C1 segment of cervical spinal cord (tissue), 14 donors: ENCODE measurements around the gene DNASE1L3.
"Not testable (repeated sequence)": the region's sequence is repeated elsewhere in the genome, so short reads cannot be mapped to it uniquely, and the experiment has no call there.

Experiments
- DNase-seq, 14 donors: peaks; one replicate each; lab custom pipeline; 2025; lab: John Stamatoyannopoulos, UW

DNASE1L3 gene

GRCh38 chr3:58236527-58237237 is 25.9 kb upstream of the DNASE1L3 start:
- DNase-seq, result peak in 2 of 14 donors; percentile 38 to 50

GRCh38 chr3:58235970-58236369 is 25.2 kb upstream of the DNASE1L3 start:
- DNase-seq, result no peak

GRCh38 chr3:58234516-58234931 is 23.8 kb upstream of the DNASE1L3 start:
- DNase-seq, result no peak

- no peak for DNase-seq
Measured at GRCh38 chr3:58231666-58232065, 20.9 kb upstream of the DNASE1L3 start.

- no peak for DNase-seq
Measured at GRCh38 chr3:58230876-58231552, 20.2 kb upstream of the DNASE1L3 start.

- DNase-seq, result not testable (repeated sequence)
Measured at GRCh38 chr3:58227933-58228332, 17.2 kb upstream of the DNASE1L3 start.

GRCh38 chr3:58223855-58224254 is 13.1 kb upstream of the DNASE1L3 start:
- no peak for DNase-seq

- no peak for DNase-seq
Measured at GRCh38 chr3:58222161-58222724, 11.5 kb upstream of the DNASE1L3 start.

- DNase-seq, result no peak
Measured at GRCh38 chr3:58218904-58219303, 8.1 kb upstream of the DNASE1L3 start.

- DNase-seq, result peak in 13 of 14 donors; percentile 12 to 82 (median 61)
Measured at GRCh38 chr3:58217209-58217811, 6.5 kb upstream of the DNASE1L3 start.

GRCh38 chr3:58216496-58217195 is 5.9 kb upstream of the DNASE1L3 start:
- DNase-seq, result no peak

- no peak for DNase-seq
Measured at GRCh38 chr3:58215317-58216025, 4.7 kb upstream of the DNASE1L3 start.

- DNase-seq, result no peak
Measured at GRCh38 chr3:58214484-58215316, 3.9 kb upstream of the DNASE1L3 start.

- no peak for DNase-seq
Measured at GRCh38 chr3:58209933-58210332, 839 bp downstream of the DNASE1L3 start.

- no peak for DNase-seq
Measured at GRCh38 chr3:58207954-58208353, 2.8 kb downstream of the DNASE1L3 start.

GRCh38 chr3:58206406-58207011 is 4.3 kb downstream of the DNASE1L3 start:
- DNase-seq, result no peak

- no peak for DNase-seq
Measured at GRCh38 chr3:58205981-58206380, 4.8 kb downstream of the DNASE1L3 start.

GRCh38 chr3:58204720-58205119 is 6.1 kb downstream of the DNASE1L3 start:
- DNase-seq, result no peak

- DNase-seq, result no peak
Measured at GRCh38 chr3:58203541-58203940, 7.2 kb downstream of the DNASE1L3 start.

GRCh38 chr3:58202917-58203360 is 7.8 kb downstream of the DNASE1L3 start:
- DNase-seq, result peak in 1 of 14 donors; percentile 29
